ENCODE results near the gene NHS.

The NHS gene

GRCh38 chrX:17768997-17769396 lies 394.0 kb downstream of the NHS start:
- H3K4me3 ChIP-seq (ENCODE audit: low read depth, low read length): no peak overlapping the region
- no peak for TF ChIP-seq CTCF (IDR thresholded peaks at IDR 0.05; ENCODE audit: low read depth, low read length)

DNA sequence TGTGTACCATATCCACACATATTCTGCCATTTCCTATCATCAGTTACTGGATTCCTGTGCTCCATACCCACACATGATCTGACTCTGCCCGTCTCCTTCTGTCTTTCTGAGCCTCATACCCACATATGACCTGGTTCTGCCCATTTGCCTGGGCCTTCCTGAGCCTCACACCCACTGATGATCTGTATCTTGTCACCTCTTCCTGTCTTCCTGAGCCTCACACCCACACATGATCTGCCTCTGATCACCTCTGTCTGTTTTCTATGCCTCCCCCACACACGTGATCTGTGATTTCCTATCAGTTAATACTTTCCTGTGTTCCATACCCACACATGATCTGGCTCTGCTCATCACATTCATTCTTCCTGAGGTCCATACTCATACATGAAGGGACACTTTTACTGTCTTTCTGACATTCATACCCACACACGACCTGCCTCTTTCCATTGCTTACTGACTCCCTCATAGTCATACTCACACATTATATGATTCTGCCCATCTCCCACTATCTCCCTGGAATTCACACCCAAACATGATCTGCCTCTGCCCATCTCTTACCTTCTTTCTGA lies 394.8 kb downstream of the NHS start:
- no peak for TF ChIP-seq CTCF (IDR thresholded peaks at IDR 0.05; ENCODE audit: low read depth, low read length)
- no peak overlapping the region for H3K4me3 ChIP-seq (ENCODE audit: low read depth, low read length)

DNA sequence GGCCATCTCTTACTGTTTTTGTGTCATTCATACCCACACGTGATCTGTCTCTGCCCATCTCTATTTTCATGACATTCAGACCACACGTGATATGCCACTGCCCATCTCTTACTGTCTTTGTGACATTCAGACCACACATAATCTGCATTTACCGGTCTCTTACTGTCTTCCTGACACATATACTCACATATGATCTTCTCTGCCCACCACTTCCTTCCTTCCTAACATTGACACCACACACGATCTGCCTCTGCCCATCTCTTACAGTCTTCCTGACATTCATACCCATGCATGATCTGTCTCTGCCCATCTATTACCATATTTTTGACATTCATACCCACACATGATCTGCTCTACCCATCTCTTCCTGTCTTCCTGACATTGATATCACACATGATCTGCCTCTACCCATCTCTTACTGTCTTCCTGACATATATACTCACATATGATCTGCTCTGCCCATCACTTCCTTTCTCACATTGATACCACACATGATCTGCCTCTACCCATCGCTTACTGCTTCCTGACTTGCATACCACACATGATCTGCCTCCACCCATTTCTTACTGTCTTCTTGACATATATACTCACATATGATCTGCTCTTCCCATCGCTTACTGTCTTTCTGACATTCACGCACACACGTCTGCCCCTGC lies 398.3 kb downstream of the NHS start:
- no peak for TF ChIP-seq CTCF (IDR thresholded peaks at IDR 0.05; ENCODE audit: low read depth, low read length)
- no peak overlapping the region for H3K4me3 ChIP-seq (ENCODE audit: low read depth, low read length)

DNA sequence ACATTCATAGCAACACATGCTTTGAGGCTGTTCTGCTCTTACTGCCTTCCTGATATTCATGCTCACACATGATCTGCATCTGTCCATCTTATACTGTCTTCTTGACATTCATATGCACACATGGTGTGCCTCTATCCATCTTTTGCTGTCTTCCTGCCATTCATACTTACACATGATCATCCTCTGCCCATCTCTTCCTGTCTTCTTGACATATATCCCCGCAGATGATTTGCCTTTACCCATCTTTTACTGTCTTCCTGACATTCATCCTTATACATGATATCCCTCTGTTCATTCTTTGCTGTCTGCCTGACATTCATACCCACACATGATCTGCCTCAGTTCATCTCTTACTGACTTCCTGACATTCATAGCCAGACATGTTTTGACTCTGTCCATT lies 399.1 kb downstream of the NHS start:
- H3K4me3 ChIP-seq (ENCODE audit: low read depth, low read length): no peak overlapping the region
- TF ChIP-seq CTCF (IDR thresholded peaks at IDR 0.05; ENCODE audit: low read depth, low read length): no peak

GRCh38 chrX:17778997-17779396 lies 404.0 kb downstream of the NHS start:
- no peak for TF ChIP-seq CTCF (IDR thresholded peaks at IDR 0.05; ENCODE audit: low read depth, low read length)
- H3K4me3 ChIP-seq (ENCODE audit: low read depth, low read length): no peak overlapping the region

DNA sequence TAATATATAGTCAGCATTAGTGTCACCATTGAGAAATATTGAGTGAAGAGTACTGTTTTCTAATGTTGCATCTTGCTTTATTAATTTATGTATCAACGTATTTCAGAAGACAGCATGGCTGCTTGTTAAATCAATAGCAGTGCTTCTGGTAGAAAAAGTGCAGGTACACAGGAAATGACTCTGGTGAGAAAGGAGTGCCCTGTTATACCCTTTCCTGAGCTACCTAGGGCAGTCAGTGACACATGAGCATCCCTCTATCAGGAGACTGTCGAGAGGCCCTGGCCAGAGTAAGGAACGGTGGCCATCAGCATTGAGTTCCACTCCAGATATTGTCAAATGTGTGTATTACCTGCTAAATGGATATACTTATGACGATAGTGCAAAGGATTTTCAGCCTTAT lies 404.4 kb downstream of the NHS start:
- no peak for TF ChIP-seq CTCF (IDR thresholded peaks at IDR 0.05; ENCODE audit: low read depth, low read length)
- no peak overlapping the region for H3K4me3 ChIP-seq (ENCODE audit: low read depth, low read length)

All from WI38 (cell line).